H1 (cell line): Measurements from ENCODE around the gene COPA. TPM values are rescaled to one million over a fixed set of nuclear protein-coding genes. Genes with fewer than 3 reads are reported as not detected.

Experiments
- ATF3 ChIP-seq: IDR thresholded peaks from 2 replicates; pipeline ENCODE4 v1.6.1; 2011; ENCODE audit warnings: low read depth, mild to moderate bottlenecking, low read length; ENCODE audit not compliant: insufficient read depth
- CBX8 ChIP-seq: fragments of 300-800, 300-1000 bp; sonication (generic); IDR thresholded peaks from 2 replicates; pipeline ENCODE4 v1.7.1; 2016; ENCODE audit warnings: low read depth, low read length, borderline replicate concordance
- CHD7 ChIP-seq: fragments of 300-600 bp; sonication (generic); IDR thresholded peaks from 2 replicates; pipeline ENCODE4 v1.7.1; 2012; ENCODE audit warnings: low read length, moderate library complexity, mild to moderate bottlenecking, inconsistent platforms; ENCODE audit not compliant: insufficient replicate concordance
- JUND ChIP-seq: IDR thresholded peaks from 2 replicates; pipeline ENCODE4 v1.6.1; 2011; ENCODE audit warnings: mild to moderate bottlenecking, improper control_type of control experiment, low read length
- NRF1 ChIP-seq: IDR thresholded peaks from 2 replicates; pipeline ENCODE4 v1.6.1; 2011; ENCODE audit warnings: mild to moderate bottlenecking, low read depth, low read length, improper control_type of control experiment
- SP4 ChIP-seq: IDR thresholded peaks from 2 replicates; pipeline ENCODE4 v1.6.1; 2012; ENCODE audit warnings: low read length, inconsistent platforms
- TAF1 ChIP-seq: IDR thresholded peaks from 2 replicates; pipeline ENCODE4 v1.6.1; 2011; ENCODE audit warnings: mild to moderate bottlenecking, low read depth, low read length
- polyA plus RNA-seq, 7 experiments: library from polyadenylated mRNA; depleted of rRNA in 3 of 7; stranded (reverse) in 5 of 7; unstranded in 2 of 7; fragments of >200 nt in 5 of 7; fragments of 200-250 nt in 2 of 7; gene quantifications; 1 replicate in 5 of 7; 2 replicates in 1 of 7; 4 replicates in 1 of 7; pipeline versions ENCODE4 v1.2.1 to v1.2.3, GENCODE V29; 2011 to 2013; ENCODE audit warnings: missing spikeins in 2 of 7, mixed read lengths in 2 of 7
- total RNA-seq: library from RNA; stranded (reverse); fragmentation: NEBNext Ultra II Directional; extraction: Animal tissue kit (Norgen Biotek cat#: 25700); gene quantifications from 2 replicates; pipeline ENCODE4 v1.2.1, GENCODE V29; 2021

Gene COPA
- total and polyA plus RNA-seq, 2 of the 8 experiments (the other 6 are each of a cell fraction or from before 2014, with no cell fraction given), result 78.2 to 115 TPM

GRCh38 chr1:160371756-160372155 lies 28.7 kb upstream of the COPA start (continued):
- TF ChIP-seq CHD7 (no peak), TAF1 (no peak), NRF1 (no peak), CBX8 (no peak), ATF3 (no peak), JUND (no peak), SP4 (no peak)
